HG03521 (cell line): ENCODE results near the gene SKOR2.

Experiments
- ATAC-seq: cut with Tn5 transposase; IDR thresholded peaks from one replicate; pipeline ENCODE4 v1.9.1; 2021; ENCODE audit warnings: mild to moderate bottlenecking, moderate library complexity; ENCODE audit not compliant: unreplicated experiment

The SKOR2 gene

GRCh38 chr18:47251289-47252120 is at the start of gene SKOR2:
SKOR2 (minus strand) TSS chr18:47251660; CDS start chr18:47249183, 2,477 bp downstream.
- no peak for ATAC-seq

GRCh38 chr18:47296462-47296861 is 45.0 kb upstream of the SKOR2 start:
- no peak for ATAC-seq

- no peak for ATAC-seq
Observed at GRCh38 chr18:47294801-47295200, 43.3 kb upstream of the SKOR2 start.

- no peak for ATAC-seq
Observed at GRCh38 chr18:47288741-47289140, 37.3 kb upstream of the SKOR2 start.

- ATAC-seq: no peak
Observed at GRCh38 chr18:47287911-47288585, 36.6 kb upstream of the SKOR2 start.

GRCh38 chr18:47286776-47287410 is 35.4 kb upstream of the SKOR2 start:
- no peak for ATAC-seq

- no peak for ATAC-seq
Observed at GRCh38 chr18:47285456-47285855, 34.0 kb upstream of the SKOR2 start.

GRCh38 chr18:47284721-47285395 is 33.4 kb upstream of the SKOR2 start:
- ATAC-seq: no peak

GRCh38 chr18:47283476-47283875 is 32.0 kb upstream of the SKOR2 start:
- no peak for ATAC-seq

- no peak for ATAC-seq
Observed at GRCh38 chr18:47280121-47280520, 28.7 kb upstream of the SKOR2 start.

- no peak for ATAC-seq
Observed at GRCh38 chr18:47274961-47275360, 23.5 kb upstream of the SKOR2 start.

- no peak for ATAC-seq
Observed at GRCh38 chr18:47265197-47265596, 13.7 kb upstream of the SKOR2 start.

GRCh38 chr18:47264308-47264700 is 12.8 kb upstream of the SKOR2 start:
- ATAC-seq: no peak

- no peak for ATAC-seq
Observed at GRCh38 chr18:47263430-47264307, 12.2 kb upstream of the SKOR2 start.

GRCh38 chr18:47263150-47263429 is 11.6 kb upstream of the SKOR2 start:
- no peak for ATAC-seq

GRCh38 chr18:47262301-47263149 is 11.1 kb upstream of the SKOR2 start:
- ATAC-seq: no peak

GRCh38 chr18:47261902-47262300 is 10.4 kb upstream of the SKOR2 start:
- ATAC-seq: no peak

- ATAC-seq: no peak
Observed at GRCh38 chr18:47260924-47261701, 9.7 kb upstream of the SKOR2 start.
